ENCODE data around the gene RPRD1A.
"Not testable (repeated sequence)": the region's sequence is repeated elsewhere in the genome, so short reads cannot be mapped to it uniquely, and the experiment has no call there.

The RPRD1A gene, protein sequence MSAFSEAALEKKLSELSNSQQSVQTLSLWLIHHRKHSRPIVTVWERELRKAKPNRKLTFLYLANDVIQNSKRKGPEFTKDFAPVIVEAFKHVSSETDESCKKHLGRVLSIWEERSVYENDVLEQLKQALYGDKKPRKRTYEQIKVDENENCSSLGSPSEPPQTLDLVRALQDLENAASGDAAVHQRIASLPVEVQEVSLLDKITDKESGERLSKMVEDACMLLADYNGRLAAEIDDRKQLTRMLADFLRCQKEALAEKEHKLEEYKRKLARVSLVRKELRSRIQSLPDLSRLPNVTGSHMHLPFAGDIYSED

DNA sequence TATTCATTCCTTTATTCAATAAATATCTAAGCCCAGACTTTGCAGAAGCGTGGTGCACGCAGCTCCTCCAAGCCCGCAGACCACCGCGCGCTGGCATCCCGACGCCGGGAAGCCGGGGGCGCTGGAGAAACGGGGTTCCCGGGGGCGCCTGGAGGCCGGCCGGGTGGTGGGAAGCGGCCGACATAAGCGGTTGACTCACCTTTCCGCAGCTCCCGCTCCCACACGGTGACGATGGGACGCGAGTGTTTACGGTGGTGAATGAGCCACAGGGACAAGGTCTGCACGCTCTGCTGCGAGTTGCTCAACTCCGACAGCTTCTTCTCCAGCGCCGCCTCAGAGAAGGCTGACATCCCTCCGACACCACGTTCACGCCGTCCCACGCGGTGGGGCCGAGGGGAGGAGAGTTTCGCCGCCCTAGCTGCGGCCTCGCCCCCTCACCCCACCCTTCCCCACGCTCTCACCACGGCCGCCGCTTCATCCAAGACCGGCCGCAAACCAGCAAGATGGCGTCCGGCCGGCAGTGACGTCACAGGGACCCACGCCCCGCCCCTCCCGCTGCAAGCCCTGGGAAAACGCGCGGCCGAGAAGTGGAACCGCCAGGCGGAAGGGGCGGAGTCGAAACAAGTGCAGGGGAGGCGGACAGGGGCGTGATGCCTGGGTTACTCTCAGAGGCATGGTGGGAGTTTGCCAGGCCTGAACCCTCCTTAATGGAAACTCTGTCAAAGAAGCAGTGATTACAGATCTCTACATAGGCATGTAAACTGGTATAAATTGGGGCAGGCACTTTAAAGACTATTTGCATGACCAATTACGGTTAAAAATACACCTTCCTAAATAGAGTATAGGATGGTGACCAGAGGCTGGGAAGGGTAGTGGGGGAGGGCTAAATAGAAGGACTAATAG is at the start of gene RPRD1A:
Gene RPRD1A, minus strand, starts transcription at position 505 of the 903 bp plus-strand sequence. Its CDS starts 155 bp downstream, at position 350.
- no peaks in the 10 kb centered on the region for H3K9me3 ChIP-seq (ENCODE audit: control insufficient read depth, low read depth, low read length)
- H3K27ac ChIP-seq (ENCODE audit: low read length) = peak within 1 kb of the TSS; percentile 62
- peaks cover 19% of the 10 kb centered on the region for H3K4me1 ChIP-seq (ENCODE audit: control insufficient read depth, low read depth, low read length)
- peak within 1 kb of the TSS; percentile 93 for H3K9ac ChIP-seq (ENCODE audit: low read length)
- no peaks in the 10 kb centered on the region for H3K36me3 ChIP-seq (ENCODE audit: control insufficient read depth, low read depth, low read length)
- H3K27me3 ChIP-seq (ENCODE audit: control insufficient read depth, insufficient read depth, low read length) = no peaks in the 10 kb centered on the region
- H3K4me3 ChIP-seq (ENCODE audit: low read length) = peak within 1 kb of the TSS; percentile 83

- peaks cover 77% of the 10 kb centered on the region for H3K36me3 ChIP-seq (ENCODE audit: control insufficient read depth, low read depth, low read length)
Observed at GRCh38 chr18:36116771-36117170, 49.4 kb upstream of the RPRD1A start.

GRCh38 chr18:36114738-36115137 is 47.4 kb upstream of the RPRD1A start:
- Histone ChIP-seq H3K9ac (ENCODE audit: low read length) (no peak overlapping the region), H3K36me3 (ENCODE audit: control insufficient read depth, low read depth, low read length) (peaks cover 68% of the 10 kb centered on the region), H3K4me1 (ENCODE audit: control insufficient read depth, low read depth, low read length) (no peaks in the 10 kb centered on the region), H3K27ac (ENCODE audit: low read length) (no peak overlapping the region), H3K9me3 (ENCODE audit: control insufficient read depth, low read depth, low read length) (no peaks in the 10 kb centered on the region), H3K4me3 (ENCODE audit: low read length) (no peak overlapping the region), H3K27me3 (ENCODE audit: control insufficient read depth, insufficient read depth, low read length) (no peaks in the 10 kb centered on the region)

More at GRCh38 chr18:36116771-36117170, 49.4 kb upstream of the RPRD1A start:
- not testable (repeated sequence) for H3K9me3 ChIP-seq (ENCODE audit: control insufficient read depth, low read depth, low read length); H3K4me1 ChIP-seq (ENCODE audit: control insufficient read depth, low read depth, low read length); H3K27ac ChIP-seq (ENCODE audit: low read length); H3K4me3 ChIP-seq (ENCODE audit: low read length); H3K9ac ChIP-seq (ENCODE audit: low read length); H3K27me3 ChIP-seq (ENCODE audit: control insufficient read depth, insufficient read depth, low read length)

DNA sequence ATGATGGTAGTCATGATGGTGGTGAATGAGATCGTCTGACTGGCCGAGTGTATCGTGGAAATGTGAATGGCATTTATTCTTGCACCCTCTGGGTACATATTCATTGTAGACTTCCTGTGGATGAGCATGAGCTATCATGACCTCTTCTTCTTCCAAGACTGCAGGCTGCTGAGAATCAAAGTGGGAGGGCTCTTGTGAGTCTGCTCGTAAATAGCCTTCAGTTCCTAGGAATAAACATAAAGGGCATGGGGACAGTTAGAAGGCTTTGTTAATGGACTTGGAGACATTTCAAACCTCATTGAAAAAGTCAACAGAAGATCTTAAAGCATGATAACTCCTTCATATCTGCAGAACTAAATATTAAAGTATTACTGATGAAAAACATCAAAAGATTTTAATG is 46.9 kb upstream of the RPRD1A start:
- peaks cover 67% of the 10 kb centered on the region for H3K36me3 ChIP-seq (ENCODE audit: control insufficient read depth, low read depth, low read length)
- no peak overlapping the region for H3K27ac ChIP-seq (ENCODE audit: low read length)

DNA sequence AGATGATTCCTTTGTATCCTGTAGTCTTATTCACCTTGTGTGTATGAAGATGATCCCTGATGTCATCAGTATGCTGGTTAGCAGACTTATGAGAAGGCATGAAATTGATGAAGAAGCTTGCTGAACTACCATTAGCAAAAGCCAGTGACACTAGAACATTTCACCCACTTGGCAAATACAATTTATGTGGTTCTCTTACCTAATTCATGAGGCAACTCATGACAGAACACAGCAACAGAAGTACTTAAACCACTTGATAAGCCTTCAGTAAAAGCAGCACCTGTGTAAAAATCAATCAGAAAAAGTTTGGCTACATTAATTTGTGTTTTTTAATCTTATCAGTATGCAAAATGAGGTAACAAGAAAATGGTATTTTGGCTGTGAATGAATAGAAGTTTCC is 44.9 kb upstream of the RPRD1A start:
- no peak overlapping the region for H3K4me3 ChIP-seq (ENCODE audit: low read length)
- no peaks in the 10 kb centered on the region for H3K9me3 ChIP-seq (ENCODE audit: control insufficient read depth, low read depth, low read length)
- no peak overlapping the region for H3K9ac ChIP-seq (ENCODE audit: low read length)
- H3K4me1 ChIP-seq (ENCODE audit: control insufficient read depth, low read depth, low read length) = no peaks in the 10 kb centered on the region
- H3K27ac ChIP-seq (ENCODE audit: low read length) = no peak overlapping the region
- no peaks in the 10 kb centered on the region for H3K27me3 ChIP-seq (ENCODE audit: control insufficient read depth, insufficient read depth, low read length)
- peaks cover 62% of the 10 kb centered on the region for H3K36me3 ChIP-seq (ENCODE audit: control insufficient read depth, low read depth, low read length)

More for the DNA sequence above, 46.9 kb upstream of the RPRD1A start:
- H3K9me3 ChIP-seq (ENCODE audit: control insufficient read depth, low read depth, low read length) = no peaks in the 10 kb centered on the region
- no peak overlapping the region for H3K4me3 ChIP-seq (ENCODE audit: low read length)
- H3K9ac ChIP-seq (ENCODE audit: low read length) = no peak overlapping the region
- no peaks in the 10 kb centered on the region for H3K27me3 ChIP-seq (ENCODE audit: control insufficient read depth, insufficient read depth, low read length)
- H3K4me1 ChIP-seq (ENCODE audit: control insufficient read depth, low read depth, low read length) = no peaks in the 10 kb centered on the region

- Histone ChIP-seq H3K4me3 (ENCODE audit: low read length) (no peak overlapping the region), H3K9me3 (ENCODE audit: control insufficient read depth, low read depth, low read length) (no peaks in the 10 kb centered on the region), H3K4me1 (ENCODE audit: control insufficient read depth, low read depth, low read length) (no peaks in the 10 kb centered on the region), H3K27me3 (ENCODE audit: control insufficient read depth, insufficient read depth, low read length) (no peaks in the 10 kb centered on the region), H3K27ac (ENCODE audit: low read length) (no peak overlapping the region), H3K36me3 (ENCODE audit: control insufficient read depth, low read depth, low read length) (peaks cover 46% of the 10 kb centered on the region), H3K9ac (ENCODE audit: low read length) (no peak overlapping the region)
Observed at GRCh38 chr18:36109737-36110136, 42.4 kb upstream of the RPRD1A start.

- H3K36me3 ChIP-seq (ENCODE audit: control insufficient read depth, low read depth, low read length) = peaks cover 37% of the 10 kb centered on the region
- H3K27ac ChIP-seq (ENCODE audit: low read length) = no peak overlapping the region
- no peaks in the 10 kb centered on the region for H3K4me1 ChIP-seq (ENCODE audit: control insufficient read depth, low read depth, low read length)
- H3K4me3 ChIP-seq (ENCODE audit: low read length) = no peak overlapping the region
- no peak overlapping the region for H3K9ac ChIP-seq (ENCODE audit: low read length)
- H3K27me3 ChIP-seq (ENCODE audit: control insufficient read depth, insufficient read depth, low read length) = no peaks in the 10 kb centered on the region
- H3K9me3 ChIP-seq (ENCODE audit: control insufficient read depth, low read depth, low read length) = no peaks in the 10 kb centered on the region
Observed at GRCh38 chr18:36108601-36109000, 41.2 kb upstream of the RPRD1A start.

DNA sequence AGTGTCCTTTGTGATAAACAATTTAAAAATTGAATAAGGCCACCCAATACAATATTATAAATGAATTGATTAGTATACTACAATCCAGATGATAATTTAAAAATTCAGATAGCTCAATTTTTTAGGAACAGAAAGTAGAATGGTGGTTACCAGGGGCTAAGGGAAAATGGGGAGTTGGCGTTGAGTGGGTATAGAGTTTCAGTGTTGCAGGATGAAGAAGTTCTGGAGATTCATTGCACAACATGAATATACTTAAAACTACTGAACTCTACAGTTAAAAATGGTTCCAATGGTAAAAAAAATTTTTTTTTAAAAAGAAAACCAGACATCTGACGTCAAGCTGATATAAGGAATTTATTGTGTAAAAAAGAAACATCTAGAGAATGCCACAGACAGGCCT is 40.8 kb upstream of the RPRD1A start:
- Histone ChIP-seq H3K27me3 (ENCODE audit: control insufficient read depth, insufficient read depth, low read length) (no peaks in the 10 kb centered on the region), H3K4me3 (ENCODE audit: low read length) (no peak overlapping the region), H3K9me3 (ENCODE audit: control insufficient read depth, low read depth, low read length) (no peaks in the 10 kb centered on the region), H3K36me3 (ENCODE audit: control insufficient read depth, low read depth, low read length) (peaks cover 33% of the 10 kb centered on the region), H3K9ac (ENCODE audit: low read length) (no peak overlapping the region), H3K27ac (ENCODE audit: low read length) (no peak overlapping the region), H3K4me1 (ENCODE audit: control insufficient read depth, low read depth, low read length) (no peaks in the 10 kb centered on the region)

- H3K4me1 ChIP-seq (ENCODE audit: control insufficient read depth, low read depth, low read length) = no peaks in the 10 kb centered on the region
- no peaks in the 10 kb centered on the region for H3K27me3 ChIP-seq (ENCODE audit: control insufficient read depth, insufficient read depth, low read length)
- H3K4me3 ChIP-seq (ENCODE audit: low read length) = no peak overlapping the region
- peaks cover 4% of the 10 kb centered on the region for H3K9me3 ChIP-seq (ENCODE audit: control insufficient read depth, low read depth, low read length)
- H3K36me3 ChIP-seq (ENCODE audit: control insufficient read depth, low read depth, low read length) = peaks cover 26% of the 10 kb centered on the region
- H3K9ac ChIP-seq (ENCODE audit: low read length) = no peak overlapping the region
- H3K27ac ChIP-seq (ENCODE audit: low read length) = no peak overlapping the region
Observed at GRCh38 chr18:36107477-36107876, 40.1 kb upstream of the RPRD1A start.

DNA sequence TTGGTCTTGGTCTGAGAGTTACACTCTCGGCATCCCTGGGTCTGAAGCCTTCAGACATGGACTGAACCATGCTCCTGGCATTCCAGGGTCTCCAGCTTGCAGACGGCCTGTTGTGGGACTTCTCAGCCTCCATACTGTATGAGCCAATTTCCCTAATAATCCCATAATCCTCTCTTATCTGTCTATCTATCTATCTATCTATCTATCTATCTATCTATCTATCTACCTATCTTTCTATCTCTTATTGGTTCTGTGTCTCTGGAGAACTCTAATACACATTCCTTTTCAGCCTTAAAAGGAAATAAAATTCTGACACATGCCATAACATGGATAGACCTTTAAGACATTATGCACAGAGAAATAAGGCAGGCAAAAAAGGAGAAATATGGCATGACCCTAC is 37.4 kb upstream of the RPRD1A start:
- peaks cover 7% of the 10 kb centered on the region for H3K36me3 ChIP-seq (ENCODE audit: control insufficient read depth, low read depth, low read length)
- no peaks in the 10 kb centered on the region for H3K4me1 ChIP-seq (ENCODE audit: control insufficient read depth, low read depth, low read length)
- H3K4me3 ChIP-seq (ENCODE audit: low read length) = no peak overlapping the region
- no peak overlapping the region for H3K27ac ChIP-seq (ENCODE audit: low read length)
- H3K27me3 ChIP-seq (ENCODE audit: control insufficient read depth, insufficient read depth, low read length) = no peaks in the 10 kb centered on the region
- peaks cover 8% of the 10 kb centered on the region for H3K9me3 ChIP-seq (ENCODE audit: control insufficient read depth, low read depth, low read length)
- H3K9ac ChIP-seq (ENCODE audit: low read length) = no peak overlapping the region

- H3K4me3 ChIP-seq (ENCODE audit: low read length) = no peak overlapping the region
- no peaks in the 10 kb centered on the region for H3K27me3 ChIP-seq (ENCODE audit: control insufficient read depth, insufficient read depth, low read length)
Observed at GRCh38 chr18:36101943-36102342, 34.6 kb upstream of the RPRD1A start.

More at GRCh38 chr18:36101943-36102342, 34.6 kb upstream of the RPRD1A start:
- Histone ChIP-seq H3K27ac (ENCODE audit: low read length) (no peak overlapping the region), H3K9ac (ENCODE audit: low read length) (no peak overlapping the region), H3K4me1 (ENCODE audit: control insufficient read depth, low read depth, low read length) (no peaks in the 10 kb centered on the region), H3K36me3 (ENCODE audit: control insufficient read depth, low read depth, low read length) (no peaks in the 10 kb centered on the region), H3K9me3 (ENCODE audit: control insufficient read depth, low read depth, low read length) (peaks cover 8% of the 10 kb centered on the region)
